HG02943 (cell line): ENCODE measurements around the gene SPOCD1.

ENCODE experiments used
- ATAC-seq: cut with Tn5 transposase; IDR thresholded peaks from one replicate; pipeline ENCODE4 v1.9.1; 2021; ENCODE audit warnings: mild to moderate bottlenecking, low read depth, moderate library complexity; ENCODE audit not compliant: unreplicated experiment

Gene SPOCD1

GRCh38 chr1:31745946-31746670, 69.7 kb downstream of the SPOCD1 start:
- no peak for ATAC-seq

GRCh38 chr1:31745096-31745945, 70.5 kb downstream of the SPOCD1 start:
- no peak for ATAC-seq

GRCh38 chr1:31744165-31744888, 71.5 kb downstream of the SPOCD1 start:
- ATAC-seq: no peak

GRCh38 chr1:31742462-31743212, 73.2 kb downstream of the SPOCD1 start:
- ATAC-seq: no peak
